GM18526 (cell line): ENCODE results near the gene UTP20.
A peak's percentile ranks its signal among the peaks of the same experiment; 100 is the strongest.

Experiments
- POLR2A ChIP-seq: IDR thresholded peaks from 3 replicates; pipeline ENCODE4 v1.6.1; 2011; ENCODE audit not compliant: insufficient read length; ENCODE audit errors: extremely low read depth

UTP20 gene

DNA sequence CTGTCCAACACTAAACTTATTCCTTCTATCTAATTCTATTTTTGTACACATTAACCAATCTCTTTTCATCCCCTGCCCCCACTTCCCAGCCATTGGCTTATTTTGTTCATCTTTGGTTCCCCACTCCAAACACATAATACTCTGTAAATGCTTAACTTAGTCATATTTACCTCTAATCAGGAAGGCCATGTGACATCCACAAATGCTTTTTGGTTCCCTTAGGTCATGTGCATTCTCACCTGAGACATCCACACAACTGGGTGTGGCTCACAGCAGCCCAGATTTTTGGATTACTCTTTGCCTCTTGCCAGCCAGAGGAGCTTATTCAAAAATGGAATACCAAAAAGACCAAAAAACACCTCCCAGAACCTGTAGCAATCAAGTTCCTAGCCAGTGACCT, 99.2 kb downstream of the UTP20 start:
- no peak for TF ChIP-seq POLR2A

- no peak for TF ChIP-seq POLR2A
Measured at GRCh38 chr12:101407049-101407435, 127.1 kb downstream of the UTP20 start.

GRCh38 chr12:101407436-101408345, 127.8 kb downstream of the UTP20 start, which contains the start of gene ARL1:
ARL1 (minus strand) TSS chr12:101407772; CDS start chr12:101407645, 127 bp downstream.
- TF ChIP-seq POLR2A: peak; percentile 73

- no peak for TF ChIP-seq POLR2A
Measured at GRCh38 chr12:101414533-101415119, 134.7 kb downstream of the UTP20 start.

- no peak for TF ChIP-seq POLR2A
Measured at GRCh38 chr12:101415228-101415627, 135.3 kb downstream of the UTP20 start.

DNA sequence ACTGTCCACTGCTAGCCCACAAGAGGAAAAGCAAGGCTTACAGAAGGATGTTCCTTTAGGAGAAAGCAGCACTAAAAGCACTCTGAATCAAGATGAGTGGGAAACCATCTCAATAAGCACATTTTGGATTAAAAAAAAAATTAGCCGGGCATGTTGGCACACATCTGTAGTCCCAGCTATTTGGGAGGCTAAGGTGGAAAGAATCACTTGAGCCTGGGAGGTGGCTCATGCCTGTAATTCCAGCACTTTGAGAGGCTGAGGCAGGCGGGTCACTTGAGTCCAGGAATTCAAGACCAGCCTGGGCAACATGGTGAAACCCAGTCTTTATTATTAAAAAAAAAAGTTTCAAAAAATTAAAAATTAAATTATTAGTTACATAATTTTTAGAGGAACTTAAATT, 144.7 kb downstream of the UTP20 start:
- TF ChIP-seq POLR2A: no peak

GRCh38 chr12:101430456-101430855, 150.6 kb downstream of the UTP20 start:
- no peak for TF ChIP-seq POLR2A

DNA sequence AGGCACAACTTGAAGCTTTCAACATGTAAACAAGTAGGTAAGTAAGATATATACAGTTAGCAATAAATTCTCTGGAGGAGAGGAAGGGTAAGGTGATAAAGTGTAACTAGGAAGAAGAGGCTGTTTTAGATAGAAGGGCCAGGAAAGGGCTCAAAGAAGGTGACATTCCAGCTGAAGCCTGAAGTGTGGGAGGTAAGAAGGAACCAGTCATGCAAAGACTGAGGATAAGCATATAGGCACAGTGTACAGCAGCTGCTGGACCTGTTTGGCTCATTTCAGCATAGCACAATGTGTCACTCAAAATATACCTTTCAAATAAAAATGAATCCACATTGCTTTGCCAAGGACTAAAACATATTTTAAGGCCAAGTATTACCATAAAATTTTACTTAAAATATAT, 156.2 kb downstream of the UTP20 start:
- no peak for TF ChIP-seq POLR2A
